Kidney (tissue), 14 donors: ENCODE results near the gene CCDC74A. TPM values are rescaled to one million over a fixed set of nuclear protein-coding genes. Genes with fewer than 3 reads are reported as not detected.
"Not testable (repeated sequence)": the region's sequence is repeated elsewhere in the genome, so short reads cannot be mapped to it uniquely, and the experiment has no call there.

ENCODE experiments used
- DNase-seq, 5 donors: peaks; one replicate each; pipeline ENCODE4 v3.0.0-alpha.2; 2013 to 2020
- FAIRE-seq: peaks from 2 replicates; lab custom pipeline; 2012; peaks lifted over from hg19 to GRCh38; lab: Jason Lieb, UNC
- H3K27ac ChIP-seq, 2 donors: one replicate each; pipeline ENCODE4 v1.7.0; 2013; ENCODE audit warnings: low read depth in 2 of 2, low read length in 2 of 2, inconsistent platforms in 1 of 2
- H3K27me3 ChIP-seq: one replicate; pipeline ENCODE4 v1.7.1; 2013; ENCODE audit warnings: low read length, inconsistent platforms; ENCODE audit not compliant: control insufficient read depth, insufficient read depth
- H3K36me3 ChIP-seq, 3 donors: one replicate each; pipeline versions ENCODE4 v1.7.0 to v1.7.1; 2013; ENCODE audit warnings: low read length in 3 of 3, control low read depth in 1 of 3, inconsistent platforms in 1 of 3; ENCODE audit not compliant: insufficient read depth in 3 of 3, control insufficient read depth in 2 of 3
- H3K4me1 ChIP-seq, 3 donors: one replicate each; pipeline versions ENCODE4 v1.7.0 to v1.7.1; 2013; ENCODE audit warnings: low read length in 3 of 3, inconsistent platforms in 1 of 3, low read depth in 1 of 3; ENCODE audit not compliant: control insufficient read depth in 2 of 3, insufficient read depth in 2 of 3
- H3K4me3 ChIP-seq, 3 donors: one replicate each; pipeline versions ENCODE4 v1.7.0 to v1.8.1; 2013; ENCODE audit warnings: low read length in 3 of 3, control low read depth in 1 of 3, inconsistent platforms in 1 of 3
- H3K9ac ChIP-seq, 3 donors: one replicate each; pipeline versions ENCODE4 v1.7.0 to v1.7.1; 2013; ENCODE audit warnings: low read length in 3 of 3, control low read depth in 1 of 3, inconsistent platforms in 1 of 3
- H3K9me3 ChIP-seq, 3 donors: one replicate each; pipeline versions ENCODE4 v1.7.0 to v1.7.1; 2013; ENCODE audit warnings: low read length in 3 of 3, control low read depth in 1 of 3, inconsistent platforms in 1 of 3; ENCODE audit not compliant: control insufficient read depth in 2 of 3, insufficient read depth in 1 of 3
- CTCF ChIP-seq: IDR thresholded peaks from 3 replicates; pipeline ENCODE4 v1.5.1; 2012; ENCODE audit warnings: mild to moderate bottlenecking, moderate library complexity, borderline replicate concordance; ENCODE audit not compliant: insufficient read depth; ENCODE audit errors: extremely low read depth
- intact Hi-C: fragments of 100-400 bp; cut with DNase I; formaldehyde crosslinking; loops from one replicate; pipeline ENCODE4 v1.11.1; 2022
- polyA plus RNA-seq: library from polyadenylated mRNA; stranded (reverse); fragments of 350-450 nt; fragmentation: Illumina TruSeq; extraction: RNeasy Lipid Tissue Mini Kit (QIAGEN cat#74804); gene quantifications from one replicate; pipeline ENCODE4 v1.2.3, GENCODE V29; 2014; ENCODE audit warnings: low read depth, low replicate concordance; ENCODE audit not compliant: insufficient read depth
- total RNA-seq: library from RNA; stranded (reverse); fragmentation: NEBNext Ultra II Directional; extraction: Animal tissue kit (Norgen Biotek cat#: 25700); gene quantifications from one replicate; pipeline ENCODE4 v1.2.1, GENCODE V29; 2021
- donor health status: control.
- donor health status: control.
- donor health status: control.
- donor health status: control.
- donor health status: control.
- donor health status: DM: yes; HTN: yes; CAD: no.
- donor health status: Normal renal cell carcinoma (clear cell type).

Gene CCDC74A
- total and polyA plus RNA-seq, 2 donors from 2014 or later: 9.5 to 10.5 TPM

GRCh38 chr2:131515235-131515634, 12.5 kb upstream of the CCDC74A start:
- DNase-seq, H3K4me3 ChIP-seq, H3K27me3 ChIP-seq, H3K9me3 ChIP-seq, H3K9ac ChIP-seq, intact Hi-C loops, H3K27ac ChIP-seq, H3K36me3 ChIP-seq, H3K4me1 ChIP-seq, FAIRE-seq: not testable (repeated sequence)

DNA sequence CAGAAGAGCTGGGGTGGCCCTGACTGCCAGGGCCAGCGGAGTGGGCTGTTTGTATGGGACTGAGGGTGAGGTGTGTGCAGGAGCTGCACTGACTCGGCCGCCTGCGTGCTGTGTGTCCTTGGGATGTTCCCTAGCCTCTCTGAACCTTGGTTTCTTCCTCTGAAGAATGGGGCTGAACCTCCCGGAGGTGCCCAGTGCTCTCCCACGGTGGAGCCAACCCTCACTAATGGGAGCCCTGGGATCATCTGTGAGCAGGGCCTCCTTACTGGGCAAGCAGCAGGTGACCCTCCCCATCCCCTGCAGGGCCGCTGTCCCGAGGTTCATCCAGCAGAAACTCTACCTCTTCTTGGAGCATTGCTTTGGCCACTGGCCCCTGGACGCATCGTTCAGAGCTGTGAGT, 11.7 kb upstream of the CCDC74A start:
- intact Hi-C loops: no loop called here
- FAIRE-seq (no peak), DNase-seq (no peak)
- Histone ChIP-seq H3K27ac (no peak overlapping the region), H3K36me3 (no peaks in the 10 kb centered on the region), H3K9ac (no peak overlapping the region), H3K27me3 (no peaks in the 10 kb centered on the region), H3K4me1 (no peaks in the 10 kb centered on the region), H3K9me3 (no peaks in the 10 kb centered on the region), H3K4me3 (no peak overlapping the region)
- no peak for TF ChIP-seq CTCF

DNA sequence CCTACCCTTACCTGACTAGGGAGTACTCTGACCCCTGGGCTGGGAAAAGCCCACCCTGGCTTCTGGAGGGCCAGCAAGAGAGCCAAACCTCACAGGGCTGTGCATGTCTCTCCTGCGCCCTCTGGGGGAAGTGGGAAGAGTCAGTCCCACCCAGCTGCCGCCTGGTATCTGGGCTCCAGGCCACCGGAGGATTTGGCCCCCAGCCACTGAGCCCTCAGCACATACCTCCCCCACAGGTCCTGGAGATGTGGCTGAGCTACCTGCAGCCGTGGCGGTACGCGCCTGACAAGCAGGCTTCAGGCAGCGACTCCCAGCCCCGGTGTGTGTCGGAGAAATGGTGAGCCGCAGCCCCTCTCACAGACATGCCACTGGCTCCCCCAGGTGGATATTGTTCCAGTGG, 11.1 kb upstream of the CCDC74A start:
- FAIRE-seq, H3K9me3 ChIP-seq, H3K9ac ChIP-seq, H3K4me3 ChIP-seq, H3K27ac ChIP-seq, H3K4me1 ChIP-seq, intact Hi-C loops, H3K27me3 ChIP-seq, H3K36me3 ChIP-seq: not testable (repeated sequence)
- DNase-seq: peak in 1 of 5 donors; percentile 16

DNA sequence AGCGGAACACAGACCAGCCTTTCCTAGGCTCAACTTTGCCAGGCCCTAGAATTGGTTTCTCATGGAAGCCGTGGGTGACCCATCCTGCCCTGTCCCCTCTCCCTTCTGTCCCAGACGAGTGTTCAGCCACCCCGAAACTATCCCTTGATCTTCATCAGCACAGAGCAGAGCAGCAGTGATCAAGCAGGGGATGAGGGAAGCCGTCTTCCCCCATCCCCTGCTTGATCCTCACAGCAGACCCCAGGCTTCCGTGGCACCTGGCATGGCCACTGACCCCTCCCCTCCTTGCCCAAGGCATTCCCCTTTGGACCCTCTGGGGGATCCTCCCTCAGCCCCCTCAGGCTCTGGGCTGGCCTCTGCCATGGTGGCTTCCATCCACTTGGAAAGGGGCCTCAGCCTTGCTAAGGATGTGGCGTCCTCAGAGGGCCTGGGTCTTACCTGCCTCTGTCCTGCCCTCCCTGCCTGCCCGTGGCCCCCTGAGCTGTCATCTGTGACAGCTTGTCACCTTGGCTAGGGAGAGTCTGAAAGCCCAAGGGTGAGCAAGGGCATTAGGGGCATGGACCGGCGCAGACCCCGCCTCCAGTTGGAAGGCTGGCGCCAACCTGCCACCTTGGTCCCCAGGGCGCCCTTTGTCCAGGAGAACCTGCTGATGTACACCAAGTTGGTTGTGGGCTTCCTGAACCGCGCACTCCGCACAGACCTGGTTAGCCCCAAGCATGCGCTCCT, 10.4 kb upstream of the CCDC74A start:
- no peaks in the 10 kb centered on the region for H3K27me3 ChIP-seq
- no peaks in the 10 kb centered on the region for H3K4me1 ChIP-seq
- no peak overlapping the region for H3K27ac ChIP-seq
- H3K36me3 ChIP-seq: no peaks in the 10 kb centered on the region
- no peak overlapping the region for H3K9ac ChIP-seq
- no peak for TF ChIP-seq CTCF
- H3K9me3 ChIP-seq: no peaks in the 10 kb centered on the region
- no peak overlapping the region for H3K4me3 ChIP-seq
- DNase-seq: no peak
- FAIRE-seq: no peak
- intact Hi-C loops: no loop called here

DNA sequence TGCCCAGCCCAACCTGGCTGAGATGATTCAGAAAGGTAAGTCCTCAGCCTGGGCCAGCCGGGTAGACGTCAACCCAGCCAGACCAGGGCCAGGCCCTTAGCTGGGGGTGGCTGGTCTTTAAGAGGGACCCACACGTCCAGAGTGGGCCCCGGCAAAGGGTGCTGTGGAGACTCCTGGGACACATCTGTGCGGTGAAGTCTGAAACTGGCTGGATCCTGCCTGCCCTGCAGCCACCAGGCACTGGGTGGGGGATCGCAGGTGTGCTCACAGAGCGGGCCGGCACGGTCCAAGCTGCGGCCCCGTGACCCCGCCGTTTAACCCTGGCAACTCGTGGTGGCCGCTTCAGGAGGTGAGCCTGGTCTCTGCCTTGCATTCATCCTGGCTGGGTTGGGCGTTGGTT, 9.8 kb upstream of the CCDC74A start:
- H3K9me3 ChIP-seq, FAIRE-seq, DNase-seq, intact Hi-C loops, H3K4me3 ChIP-seq, H3K36me3 ChIP-seq, H3K27me3 ChIP-seq, H3K4me1 ChIP-seq, H3K27ac ChIP-seq, H3K9ac ChIP-seq: not testable (repeated sequence)

- DNase-seq, H3K4me3 ChIP-seq, H3K4me1 ChIP-seq, H3K27me3 ChIP-seq, H3K27ac ChIP-seq, H3K36me3 ChIP-seq, FAIRE-seq, intact Hi-C loops, H3K9ac ChIP-seq, H3K9me3 ChIP-seq: not testable (repeated sequence)
Measured at GRCh38 chr2:131518531-131518930, 9.2 kb upstream of the CCDC74A start.
